Measurements from ENCODE around the gene SMIM8.

- TF ChIP-seq, protein P1, sequence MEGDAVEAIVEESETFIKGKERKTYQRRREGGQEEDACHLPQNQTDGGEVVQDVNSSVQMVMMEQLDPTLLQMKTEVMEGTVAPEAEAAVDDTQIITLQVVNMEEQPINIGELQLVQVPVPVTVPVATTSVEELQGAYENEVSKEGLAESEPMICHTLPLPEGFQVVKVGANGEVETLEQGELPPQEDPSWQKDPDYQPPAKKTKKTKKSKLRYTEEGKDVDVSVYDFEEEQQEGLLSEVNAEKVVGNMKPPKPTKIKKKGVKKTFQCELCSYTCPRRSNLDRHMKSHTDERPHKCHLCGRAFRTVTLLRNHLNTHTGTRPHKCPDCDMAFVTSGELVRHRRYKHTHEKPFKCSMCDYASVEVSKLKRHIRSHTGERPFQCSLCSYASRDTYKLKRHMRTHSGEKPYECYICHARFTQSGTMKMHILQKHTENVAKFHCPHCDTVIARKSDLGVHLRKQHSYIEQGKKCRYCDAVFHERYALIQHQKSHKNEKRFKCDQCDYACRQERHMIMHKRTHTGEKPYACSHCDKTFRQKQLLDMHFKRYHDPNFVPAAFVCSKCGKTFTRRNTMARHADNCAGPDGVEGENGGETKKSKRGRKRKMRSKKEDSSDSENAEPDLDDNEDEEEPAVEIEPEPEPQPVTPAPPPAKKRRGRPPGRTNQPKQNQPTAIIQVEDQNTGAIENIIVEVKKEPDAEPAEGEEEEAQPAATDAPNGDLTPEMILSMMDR (IDR thresholded peaks at IDR 0.05 in 2 of 3, conservative IDR thresholded peaks at IDR 0.05 in 1 of 3; ENCODE audit: control insufficient read depth in 2 of 3, extremely low read depth in 1 of 3, insufficient read depth in 1 of 3, low read depth in 3 of 3, low read length in 3 of 3): no peak
- TF ChIP-seq, protein P2, sequence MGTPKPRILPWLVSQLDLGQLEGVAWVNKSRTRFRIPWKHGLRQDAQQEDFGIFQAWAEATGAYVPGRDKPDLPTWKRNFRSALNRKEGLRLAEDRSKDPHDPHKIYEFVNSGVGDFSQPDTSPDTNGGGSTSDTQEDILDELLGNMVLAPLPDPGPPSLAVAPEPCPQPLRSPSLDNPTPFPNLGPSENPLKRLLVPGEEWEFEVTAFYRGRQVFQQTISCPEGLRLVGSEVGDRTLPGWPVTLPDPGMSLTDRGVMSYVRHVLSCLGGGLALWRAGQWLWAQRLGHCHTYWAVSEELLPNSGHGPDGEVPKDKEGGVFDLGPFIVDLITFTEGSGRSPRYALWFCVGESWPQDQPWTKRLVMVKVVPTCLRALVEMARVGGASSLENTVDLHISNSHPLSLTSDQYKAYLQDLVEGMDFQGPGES (IDR thresholded peaks at IDR 0.05): no peak
- no peak for TF ChIP-seq SUZ12 (IDR thresholded peaks at IDR 0.05; ENCODE audit: unreplicated experiment)
- no peak for TF ChIP-seq TBL1XR1 (IDR thresholded peaks at IDR 0.05; ENCODE audit: low read depth, low read length)
- TF ChIP-seq ZZZ3 (IDR thresholded peaks at IDR 0.05; ENCODE audit: control insufficient read depth, insufficient read length, low read depth): no peak
- no peak for TF ChIP-seq TARDBP (IDR thresholded peaks at IDR 0.05; ENCODE audit: borderline replicate concordance)
- TF ChIP-seq ATF7 (IDR thresholded peaks at IDR 0.05; ENCODE audit: low read depth): no peak
- no peak for TF ChIP-seq ZNF274 (IDR thresholded peaks at IDR 0.05; ENCODE audit: insufficient read depth, insufficient read length)
- TF ChIP-seq ZNF217 (IDR thresholded peaks at IDR 0.05): no peak
- TF ChIP-seq REST (IDR thresholded peaks at IDR 0.05; ENCODE audit: low read depth, low read length): no peak
- no peak for TF ChIP-seq POLR2A (IDR thresholded peaks at IDR 0.05; ENCODE audit: low read depth, low read length)
Observed at GRCh38 chr6:87356181-87356580, 33.8 kb downstream of the SMIM8 start.

All from GM12878 (cell line).